ENCODE results near the gene ZNF423. TPM values are rescaled to one million over a fixed set of nuclear protein-coding genes. Genes with fewer than 3 reads are reported as not detected.

ZNF423 gene
- polyA plus RNA-seq, 5 donors = 20.1 to 29.9 (median 23.1) TPM

DNA sequence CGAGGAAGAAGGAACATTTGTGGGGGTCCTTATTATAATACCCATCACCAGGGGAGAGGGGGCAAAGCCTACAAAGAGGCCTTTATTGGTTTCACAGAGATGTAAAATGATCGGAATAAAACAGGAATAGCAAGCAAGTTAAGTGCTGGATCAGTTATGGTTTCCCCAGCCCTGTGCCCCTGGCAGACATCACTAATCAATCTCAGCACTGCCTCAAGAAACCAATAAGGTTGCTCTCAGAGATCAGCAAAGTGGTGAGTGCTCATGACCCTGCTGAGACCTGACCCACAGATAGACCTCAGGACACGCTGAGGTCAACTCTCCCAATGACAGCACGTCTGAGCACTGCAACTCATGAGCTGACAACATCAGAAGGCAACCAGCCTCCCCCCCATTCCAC, 66.3 kb downstream of the ZNF423 start:
- no peak for DNase-seq

- no peak for DNase-seq
These were observed 66.9 kb downstream of the ZNF423 start for GRCh38 chr16:49788986-49789385.

GRCh38 chr16:49788572-49788971, 67.3 kb downstream of the ZNF423 start:
- DNase-seq = no peak

- no peak for DNase-seq
These were observed 68.9 kb downstream of the ZNF423 start for GRCh38 chr16:49786926-49787557.

DNA sequence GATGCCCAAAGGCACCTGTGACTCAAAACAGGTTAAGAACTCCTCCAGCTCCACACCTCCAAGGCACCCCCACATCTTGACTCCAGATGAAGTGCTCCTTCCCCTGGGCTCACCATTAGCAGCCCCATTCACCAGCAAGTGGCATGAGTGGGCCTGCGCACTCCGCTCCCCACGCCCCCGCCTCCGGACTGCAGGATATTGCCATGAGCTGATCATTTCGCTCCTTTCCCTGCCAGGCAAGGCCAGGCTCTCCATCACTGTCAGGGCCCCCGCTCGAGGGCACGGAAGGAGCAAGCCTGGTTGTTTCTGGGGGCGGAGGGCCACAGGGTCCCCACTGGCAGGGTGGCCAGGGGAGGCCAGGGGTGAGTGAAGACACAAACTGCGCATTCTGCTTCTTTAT, 69.9 kb downstream of the ZNF423 start:
- no peak for DNase-seq

DNA sequence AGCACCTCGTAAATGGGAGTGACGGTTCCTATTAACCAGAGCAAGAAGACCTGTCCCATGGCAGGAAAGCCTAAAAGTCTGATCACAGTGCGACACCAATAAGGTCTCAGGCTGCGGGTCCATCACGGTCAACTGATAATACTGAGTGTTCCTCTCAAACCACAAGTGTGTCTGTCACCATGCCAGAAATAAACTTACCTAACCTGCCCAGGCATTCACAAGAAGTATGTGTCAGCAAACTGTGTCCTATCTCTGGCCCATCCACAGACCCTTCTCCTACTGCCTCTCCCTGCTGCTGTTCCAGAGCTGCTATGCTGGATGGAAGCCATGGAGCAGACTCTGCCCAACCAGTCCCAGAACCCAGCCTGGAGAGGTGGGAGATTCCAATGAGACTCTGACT, 73.5 kb downstream of the ZNF423 start:
- DNase-seq = no peak

GRCh38 chr16:49781401-49781800, 74.5 kb downstream of the ZNF423 start:
- DNase-seq = no peak

GRCh38 chr16:49780433-49780832, 75.5 kb downstream of the ZNF423 start:
- DNase-seq = no peak

GRCh38 chr16:49779979-49780378, 75.9 kb downstream of the ZNF423 start:
- no peak for DNase-seq

GRCh38 chr16:49778202-49778930, 77.5 kb downstream of the ZNF423 start:
- DNase-seq = no peak

DNA sequence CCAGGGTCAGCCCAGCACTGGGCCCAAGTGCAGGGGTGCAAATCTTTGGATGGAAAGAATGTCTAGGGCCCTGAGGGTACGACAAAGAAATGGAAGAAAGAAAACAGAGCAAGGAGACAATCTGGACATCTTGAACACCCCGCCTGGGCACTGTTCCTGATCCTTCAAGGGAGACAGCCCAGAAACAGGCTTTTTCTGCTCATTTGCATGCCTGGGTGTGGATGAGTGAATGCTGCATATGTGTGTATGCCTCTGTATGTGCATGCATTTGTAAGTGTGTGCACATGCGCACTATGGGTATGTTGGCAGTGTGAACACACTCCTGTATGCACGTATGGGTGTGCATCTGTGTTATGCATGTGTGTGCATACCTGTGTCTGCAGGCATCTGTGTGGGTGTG, 79.2 kb downstream of the ZNF423 start:
- no peak for DNase-seq

GRCh38 chr16:49776085-49776595, 79.8 kb downstream of the ZNF423 start:
- peak in 1 of 2 donors; percentile 40 for DNase-seq

DNA sequence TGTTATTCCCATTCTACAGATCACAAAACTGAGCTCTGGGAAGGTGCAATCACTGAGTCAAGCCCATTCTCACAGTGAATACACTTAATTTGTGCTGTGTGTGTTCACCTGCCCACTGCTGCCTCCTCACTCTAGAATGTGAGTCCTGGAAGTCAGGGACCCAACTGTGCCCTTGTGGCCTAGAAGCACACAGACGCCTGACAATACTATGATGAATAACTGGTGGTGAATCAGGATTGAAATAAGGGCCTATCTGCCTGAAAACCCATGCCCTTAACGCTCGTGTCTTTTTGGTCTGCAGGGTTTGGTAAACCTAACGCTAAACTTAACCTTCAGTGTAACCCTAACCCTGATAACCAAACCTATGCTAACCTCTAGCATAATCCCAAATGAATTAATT, 80.3 kb downstream of the ZNF423 start:
- DNase-seq = no peak

GRCh38 chr16:49775018-49775417, 80.9 kb downstream of the ZNF423 start:
- DNase-seq = no peak

DNA sequence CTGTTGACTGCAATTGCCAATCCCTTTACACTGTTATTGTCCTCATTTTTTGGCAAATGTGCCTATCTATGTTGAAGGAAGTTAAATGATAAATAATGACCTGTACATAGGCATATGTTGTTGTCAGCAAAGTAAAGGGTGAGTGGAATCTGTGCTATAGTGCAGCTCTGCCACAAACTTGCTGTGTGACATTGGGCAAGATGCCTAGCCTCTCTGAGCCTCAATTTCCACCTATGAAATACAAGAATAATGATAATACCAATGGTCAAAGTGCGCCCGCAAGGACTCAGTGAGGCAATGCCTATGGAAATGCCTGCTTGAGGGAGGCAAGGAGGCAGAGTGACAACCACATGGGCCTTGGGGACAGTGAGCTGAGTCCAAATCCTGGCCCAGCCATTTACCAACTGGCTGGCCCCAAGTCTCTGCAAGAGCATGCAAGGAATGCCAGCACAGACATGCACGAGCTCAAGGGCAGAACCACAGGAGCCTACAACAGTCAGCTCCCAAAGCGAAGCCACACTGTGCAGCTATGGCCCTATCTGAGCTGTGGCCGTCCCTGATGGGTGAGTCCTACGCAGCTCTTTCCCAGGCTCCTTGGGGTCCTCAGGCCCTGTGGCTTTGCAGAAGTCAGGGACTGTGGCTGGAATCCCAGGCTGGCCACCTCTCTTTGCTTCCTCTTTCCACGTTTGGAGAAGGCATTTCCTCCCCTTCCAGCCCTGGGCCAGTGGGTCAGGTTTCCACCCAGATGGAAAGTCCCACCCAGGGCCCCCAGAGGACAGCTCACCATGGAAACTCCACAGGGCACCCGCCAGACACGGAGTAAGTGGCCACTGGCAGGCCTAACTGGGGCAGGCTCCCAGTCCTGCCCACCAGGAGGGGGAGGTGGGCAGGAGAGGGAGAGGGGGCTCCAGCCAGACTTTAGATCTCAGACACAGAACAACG, 82.1 kb downstream of the ZNF423 start:
- DNase-seq = no peak

DNA sequence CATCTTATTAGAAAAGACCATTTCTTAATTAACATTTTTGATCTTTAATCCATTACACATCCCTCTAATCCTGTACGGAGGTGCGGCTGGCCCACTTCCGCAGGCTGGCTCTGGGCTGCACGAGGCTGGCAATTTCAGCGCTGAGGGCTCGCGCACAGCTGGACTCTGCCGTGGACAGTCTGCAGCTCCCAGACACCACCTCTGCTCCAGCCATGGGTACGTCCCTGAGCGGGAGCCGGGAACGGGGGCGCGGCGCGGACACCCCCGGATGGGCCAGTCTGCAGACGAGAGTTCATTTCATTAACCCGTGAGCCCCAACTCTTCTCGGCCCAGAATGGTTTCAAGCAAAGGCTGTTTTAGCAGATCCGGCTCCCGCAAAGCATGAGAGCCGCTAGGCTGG, 87.9 kb downstream of the ZNF423 start:
- no peak for DNase-seq

DNA sequence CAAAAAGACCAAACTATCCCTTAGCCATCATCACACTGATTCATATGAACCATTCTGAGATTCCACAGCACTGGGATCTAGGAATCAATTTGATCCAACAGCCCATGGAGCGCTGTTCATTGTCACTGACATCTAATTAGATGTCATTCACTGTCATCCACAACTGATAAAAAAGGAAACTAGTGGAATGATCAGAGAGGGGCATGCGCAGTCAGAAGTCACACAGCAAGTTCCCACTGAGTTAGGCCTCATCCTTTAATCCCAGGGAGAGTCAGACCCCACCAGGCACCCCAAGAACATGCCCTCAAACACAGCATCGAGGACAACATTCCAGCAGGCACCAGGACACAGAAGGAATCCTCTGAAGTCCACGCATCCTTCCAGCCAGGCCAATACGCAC, 88.5 kb downstream of the ZNF423 start:
- no peak for DNase-seq

DNA sequence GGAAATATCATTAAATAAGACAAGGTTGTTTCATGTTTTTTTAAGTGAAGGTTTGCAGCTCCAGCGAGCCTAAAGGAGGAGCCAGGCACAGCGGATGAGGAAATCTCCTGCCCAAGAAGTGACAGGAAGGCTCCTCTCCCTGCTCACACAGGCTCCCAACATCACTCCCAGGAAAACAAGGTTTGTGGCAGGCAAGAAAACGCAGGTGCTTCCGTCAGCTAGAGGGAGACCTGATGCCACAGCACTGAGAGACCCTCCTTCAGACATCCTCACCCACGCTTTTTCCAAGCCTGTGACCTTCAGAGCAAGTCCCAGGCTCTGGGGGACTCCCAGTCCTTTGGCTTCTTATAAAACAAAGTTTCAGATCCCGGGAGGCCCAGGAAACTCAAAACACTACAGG, 89.7 kb downstream of the ZNF423 start:
- no peak for DNase-seq

DNA sequence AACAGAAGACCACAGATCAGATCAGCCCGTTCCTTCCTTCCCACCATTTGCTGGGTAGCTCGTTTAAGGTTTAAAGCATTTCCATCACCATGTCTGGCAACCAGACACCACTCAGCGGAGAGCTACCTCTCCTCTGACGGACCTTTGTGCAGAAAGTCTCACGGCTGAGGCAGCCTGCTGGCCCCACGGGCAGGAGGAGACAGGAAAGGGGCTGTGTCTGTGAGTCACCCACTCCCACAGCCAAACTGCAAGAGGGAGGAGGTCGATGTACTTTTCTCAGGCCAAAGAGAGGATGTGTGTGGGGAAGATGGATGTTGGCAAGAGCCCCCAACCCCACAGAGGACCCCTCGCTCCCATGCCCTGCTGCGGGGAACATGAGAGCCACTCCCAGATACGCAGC, 92.1 kb downstream of the ZNF423 start:
- DNase-seq = no peak

GRCh38 chr16:49760815-49761214, 95.1 kb downstream of the ZNF423 start:
- DNase-seq = no peak

DNA sequence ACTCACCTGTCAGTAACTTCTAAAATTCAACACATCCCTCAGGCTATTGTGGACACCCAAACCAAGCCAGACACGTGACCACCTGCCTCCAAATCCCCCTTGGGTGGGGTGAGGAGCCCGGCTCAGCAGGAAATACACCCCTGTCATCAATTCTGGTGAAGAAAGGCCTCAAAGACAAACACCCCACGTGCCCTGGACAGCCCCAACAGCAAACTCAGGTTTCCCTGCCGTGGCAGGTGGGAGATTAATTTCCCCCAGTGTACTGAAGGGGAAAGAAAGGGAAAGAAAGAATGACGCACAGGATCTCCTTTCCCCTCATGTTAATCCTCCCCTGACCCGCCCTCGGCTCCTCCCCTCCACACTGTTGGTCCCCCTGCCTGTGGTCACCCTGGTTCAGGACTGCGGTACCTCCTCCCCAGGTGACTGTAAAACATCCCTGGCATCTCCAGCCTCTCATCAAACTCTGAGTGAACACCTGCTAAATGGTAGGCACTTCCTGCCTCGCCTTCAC, 98.3 kb downstream of the ZNF423 start:
- no peak for DNase-seq
